Amniotic epithelial cell (primary cell): ENCODE results near the gene THOC6.
A peak's percentile ranks its signal among the peaks of the same experiment; 100 is the strongest.
"Not testable (repeated sequence)": the region's sequence is repeated elsewhere in the genome, so short reads cannot be mapped to it uniquely, and the experiment has no call there.

Experiments used
- DNase-seq: peaks from one replicate; pipeline ENCODE4 v3.0.0-alpha.2; 2010; ENCODE audit warnings: low read depth

THOC6 gene

GRCh38 chr16:3054965-3055733, 31.3 kb downstream of the THOC6 start:
- no peak for DNase-seq

DNA sequence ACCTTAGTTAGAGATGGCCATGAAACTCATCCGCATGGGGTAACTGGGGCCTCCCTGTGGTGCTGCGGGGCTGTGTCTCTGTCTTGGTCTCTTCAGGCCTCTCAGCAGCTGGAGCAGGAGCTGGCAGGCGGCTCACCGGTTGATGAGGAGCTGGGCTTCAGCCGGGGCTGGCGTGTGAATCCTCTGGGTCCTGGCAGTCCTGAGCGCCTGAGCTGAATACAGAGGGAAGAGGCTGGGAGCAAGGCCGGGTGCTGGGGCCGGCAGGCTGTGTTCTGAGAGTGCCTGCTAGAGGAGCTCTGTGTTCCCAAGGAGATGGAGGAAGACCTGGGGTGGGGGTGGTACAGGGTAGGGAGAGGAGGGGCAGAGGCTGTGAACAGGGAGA, 31.9 kb downstream of the THOC6 start:
- DNase-seq = not testable (repeated sequence)

DNA sequence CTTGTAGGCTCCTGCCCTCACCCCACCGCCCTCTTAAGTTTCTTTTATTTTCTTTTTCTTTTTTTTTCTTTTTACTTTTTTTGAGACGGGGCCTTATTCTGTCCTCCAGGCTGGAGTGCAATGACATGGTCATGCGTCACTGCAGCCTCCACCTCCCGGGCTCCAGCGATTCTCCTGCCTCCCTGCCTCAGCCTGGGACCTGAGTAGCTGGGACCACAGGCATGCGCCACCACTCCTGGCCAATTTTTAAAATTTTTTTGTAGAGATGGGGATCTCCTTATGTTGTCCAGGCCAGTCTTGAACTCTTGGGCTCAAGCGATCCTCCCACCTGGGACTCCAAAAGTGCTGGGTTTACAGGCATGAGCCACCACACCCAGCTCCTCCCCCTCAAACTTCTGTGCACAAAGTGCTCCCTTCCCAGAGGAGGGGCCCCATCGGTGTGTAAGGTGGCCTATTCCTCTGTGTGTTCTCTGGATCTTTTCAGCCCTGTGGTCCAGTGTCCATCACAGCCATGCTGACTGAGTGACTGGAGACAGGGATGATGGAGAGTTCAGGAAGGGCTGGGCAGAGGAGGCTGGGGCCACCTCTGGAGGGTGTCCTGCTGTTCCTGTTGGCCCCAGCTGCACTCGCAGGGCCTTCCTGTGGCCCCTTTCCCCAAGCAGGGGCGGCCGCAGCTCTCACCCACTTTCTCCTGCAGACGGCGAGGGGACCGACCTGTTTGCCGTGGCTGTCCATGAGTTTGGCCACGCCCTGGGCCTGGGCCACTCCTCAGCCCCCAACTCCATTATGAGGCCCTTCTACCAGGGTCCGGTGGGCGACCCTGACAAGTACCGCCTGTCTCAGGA, 32.7 kb downstream of the THOC6 start:
- no peak for DNase-seq

DNA sequence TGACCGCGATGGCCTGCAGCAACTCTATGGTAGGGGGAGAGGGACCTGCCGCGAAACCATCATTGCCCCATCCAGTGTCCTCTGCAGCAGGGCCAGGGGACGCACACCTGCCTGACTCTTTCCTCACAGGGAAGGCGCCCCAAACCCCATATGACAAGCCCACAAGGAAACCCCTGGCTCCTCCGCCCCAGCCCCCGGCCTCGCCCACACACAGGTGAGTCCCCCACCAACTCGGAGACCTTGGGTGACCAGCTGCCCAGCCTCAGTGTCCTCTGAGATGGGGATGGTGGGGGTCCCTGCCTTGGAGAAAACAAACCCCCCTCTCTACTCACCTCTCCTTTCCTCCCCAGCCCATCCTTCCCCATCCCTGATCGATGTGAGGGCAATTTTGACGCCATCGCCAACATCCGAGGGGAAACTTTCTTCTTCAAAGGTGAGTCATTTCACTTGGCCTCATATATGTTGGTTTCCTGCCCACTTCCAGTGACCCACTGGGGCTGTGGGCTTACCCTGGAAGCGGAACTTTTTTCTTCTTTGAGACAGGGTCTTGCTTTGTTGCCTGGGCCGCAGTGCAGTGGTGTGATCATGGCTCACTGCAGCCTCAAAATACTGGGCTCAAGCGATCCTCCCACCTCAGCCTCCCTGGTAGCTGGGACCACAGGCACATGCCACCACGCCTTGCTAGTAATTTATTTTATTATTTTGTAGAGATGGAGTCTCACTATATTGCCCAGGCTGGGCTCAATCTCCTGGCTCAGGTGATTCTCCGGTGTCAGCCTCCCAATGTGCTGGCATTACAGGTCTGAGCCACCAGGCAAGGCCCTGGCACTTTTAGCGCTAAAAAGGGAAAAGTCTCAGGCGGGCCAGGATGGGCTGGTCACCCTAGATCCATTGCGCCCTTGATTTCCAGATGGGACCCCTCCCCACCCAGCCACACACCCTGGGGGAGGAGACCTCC, 33.6 kb downstream of the THOC6 start:
- DNase-seq = no peak

GRCh38 chr16:3058139-3059030, 34.5 kb downstream of the THOC6 start:
- DNase-seq = peak; percentile 11

DNA sequence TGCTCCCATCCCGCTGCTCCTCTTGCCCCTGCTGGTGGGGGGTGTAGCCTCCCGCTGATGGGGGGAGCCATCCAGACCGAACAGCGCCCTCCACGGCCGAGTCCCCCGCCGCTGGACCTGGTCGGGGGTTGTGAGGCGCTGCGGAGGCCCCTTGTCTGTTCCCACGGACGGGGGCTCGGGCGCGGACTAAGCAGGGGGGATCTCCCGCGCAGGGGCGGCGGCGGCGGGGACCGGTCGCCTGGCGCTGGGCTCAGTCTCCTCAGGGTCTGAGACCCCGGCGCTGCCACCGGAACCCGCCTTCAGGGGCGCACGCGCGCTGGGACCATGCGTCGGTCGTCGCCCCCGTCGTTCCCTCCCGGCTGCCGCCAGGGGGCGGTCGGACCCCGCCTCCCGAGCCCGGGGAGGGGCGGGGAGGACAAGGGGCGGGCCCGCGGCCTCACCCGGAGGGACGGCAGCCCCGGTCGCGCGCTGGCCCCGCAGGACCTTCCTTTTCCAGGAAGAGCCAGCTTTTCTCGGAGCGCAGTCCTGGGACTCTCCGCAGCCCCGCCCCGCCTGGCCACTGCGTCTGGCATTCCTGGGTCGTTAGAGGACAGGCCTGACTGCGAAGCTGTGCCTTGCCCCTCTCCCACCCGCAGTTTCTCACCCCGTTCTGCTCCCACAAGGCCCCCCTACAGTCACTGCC, 35.3 kb downstream of the THOC6 start:
- peak; percentile 57 for DNase-seq

DNA sequence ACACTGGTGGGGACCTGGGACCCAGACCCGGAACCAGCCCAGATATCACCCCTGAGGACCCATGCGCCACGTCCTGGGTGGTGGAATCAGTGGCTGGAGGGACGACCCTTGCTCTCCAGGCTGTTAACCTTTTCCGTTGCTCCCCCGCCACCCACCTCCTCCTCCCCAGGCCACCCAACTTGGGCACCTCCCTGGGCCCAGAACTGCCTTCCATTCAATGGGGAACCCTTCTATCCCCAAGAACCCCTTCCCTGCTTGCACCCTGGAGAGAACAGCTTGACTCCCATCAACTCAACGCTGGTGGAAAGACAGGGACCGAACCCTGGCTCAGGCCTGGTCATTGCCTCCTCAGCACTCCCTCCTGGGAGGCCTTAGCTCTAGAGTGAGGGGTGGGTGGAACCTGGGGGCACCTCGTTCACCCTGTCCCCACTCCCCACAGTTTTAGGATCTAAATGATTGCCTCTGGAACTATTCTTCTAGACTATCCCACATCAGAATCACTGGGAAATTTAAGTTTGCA, 35.9 kb downstream of the THOC6 start:
- no peak for DNase-seq

DNA sequence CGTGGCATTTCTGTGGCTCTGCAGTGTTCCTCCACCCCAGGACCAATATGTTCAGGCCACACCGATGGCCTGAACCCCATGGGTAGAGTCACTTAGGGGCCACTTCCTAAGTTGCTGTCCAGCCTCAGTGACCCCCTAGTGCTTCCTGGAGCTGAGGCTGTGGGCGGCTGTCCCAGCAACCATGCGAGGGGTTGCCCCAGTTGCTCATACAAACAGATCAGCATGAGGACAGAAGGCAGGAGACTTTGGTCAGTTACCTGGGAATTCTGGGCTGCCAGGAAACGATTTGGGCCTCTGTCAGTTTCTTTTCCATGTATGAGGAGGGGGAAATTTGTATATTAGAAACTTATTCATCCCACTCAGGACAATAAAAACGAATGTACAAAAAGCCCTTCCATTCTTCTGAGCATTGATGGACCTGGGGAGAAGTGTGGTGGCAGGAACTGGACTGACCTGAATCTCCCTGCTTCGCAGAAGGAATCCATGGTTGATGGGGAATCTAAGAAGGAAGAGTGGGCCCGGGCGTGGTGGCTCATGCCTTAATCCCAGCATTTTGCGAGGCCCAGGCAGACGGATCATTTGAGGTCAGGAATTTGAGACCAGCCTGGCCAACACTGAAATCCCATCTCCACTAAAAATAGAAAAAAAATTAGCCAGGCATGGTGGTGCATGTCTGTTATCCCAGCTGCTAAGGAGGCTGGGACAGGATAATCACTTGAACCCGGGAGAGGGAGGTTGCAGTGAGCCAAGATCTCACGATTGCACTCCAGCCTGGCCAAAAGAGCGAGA, 36.7 kb downstream of the THOC6 start:
- no peak for DNase-seq

GRCh38 chr16:3062553-3062952, 38.7 kb downstream of the THOC6 start:
- DNase-seq = no peak

- no peak for DNase-seq
These were observed 40.0 kb downstream of the THOC6 start for GRCh38 chr16:3063625-3064386.

DNA sequence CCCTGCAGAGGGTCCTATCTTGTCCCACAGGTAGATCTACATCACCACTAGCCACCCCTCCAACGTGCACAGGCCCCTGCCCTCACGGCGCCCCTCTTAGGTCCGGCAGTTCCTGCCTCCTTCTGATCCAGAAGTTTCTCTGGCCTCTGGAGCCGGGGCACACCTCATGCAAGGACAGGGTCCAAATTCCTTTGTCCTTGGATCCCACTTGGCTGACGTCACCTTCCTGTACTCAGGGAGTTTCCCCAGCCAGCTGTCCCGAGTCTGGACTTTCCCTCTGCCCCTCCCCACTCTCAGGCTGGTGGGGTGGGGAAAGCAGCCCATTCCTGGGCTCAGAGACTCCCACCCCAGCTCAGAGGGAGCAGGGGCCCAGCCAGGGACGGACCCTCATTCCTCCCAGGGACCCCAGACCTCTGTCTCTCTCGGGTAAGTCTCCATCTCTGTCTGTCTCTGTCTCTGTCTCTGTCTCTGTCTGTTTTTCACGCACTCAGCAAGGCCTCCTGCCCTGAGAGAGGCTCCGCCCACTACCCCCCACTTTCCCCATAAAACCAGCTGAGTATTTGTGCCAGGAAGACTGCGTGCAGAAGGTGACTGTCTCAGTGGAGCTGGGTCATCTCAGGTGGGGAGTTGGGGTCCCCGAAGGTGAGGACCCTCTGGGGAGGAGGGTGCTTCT, 41.4 kb downstream of the THOC6 start, which contains the start of gene IL32:
Gene IL32, plus strand, starts transcription at position 572 of the 673 bp plus-strand sequence. CDS start 172 bp downstream, outside the sequence.
- peak; percentile 59 for DNase-seq

- DNase-seq = no peak
These were observed 42.1 kb downstream of the THOC6 start for GRCh38 chr16:3065742-3066439.

GRCh38 chr16:3066440-3066748, 42.6 kb downstream of the THOC6 start:
- DNase-seq = no peak

- no peak for DNase-seq
These were observed 44.7 kb downstream of the THOC6 start for GRCh38 chr16:3068487-3068886.

- DNase-seq = not testable (repeated sequence)
These were observed 45.3 kb downstream of the THOC6 start for GRCh38 chr16:3069146-3069545.

- DNase-seq = no peak
These were observed 46.8 kb downstream of the THOC6 start for GRCh38 chr16:3070608-3071111.

- no peak for DNase-seq
These were observed 47.8 kb downstream of the THOC6 start for GRCh38 chr16:3071655-3072054.
